Measurements from ENCODE around the gene PFKFB2.

GRCh38 chr1:207027206-207027777 is 25.8 kb upstream of the PFKFB2 start:
- TF ChIP-seq CTCF (conservative IDR thresholded peaks at IDR 0.05 in 1 of 2, IDR thresholded peaks at IDR 0.05 in 1 of 2; ENCODE audit: extremely low read depth in 1 of 2, insufficient read depth in 1 of 2, low read depth in 1 of 2, low read length in 2 of 2): no peak
- no peak for TF ChIP-seq EZH2 (IDR thresholded peaks at IDR 0.05; ENCODE audit: borderline replicate concordance, low read length)
